ENCODE data around the gene KRT80. TPM values are rescaled to one million over a fixed set of nuclear protein-coding genes. Genes with fewer than 3 reads are reported as not detected.

Gene KRT80
- total and polyA plus RNA-seq, 10 donors, result 0.03 to 0.37 (median 0.17) TPM; not detected in 7

DNA sequence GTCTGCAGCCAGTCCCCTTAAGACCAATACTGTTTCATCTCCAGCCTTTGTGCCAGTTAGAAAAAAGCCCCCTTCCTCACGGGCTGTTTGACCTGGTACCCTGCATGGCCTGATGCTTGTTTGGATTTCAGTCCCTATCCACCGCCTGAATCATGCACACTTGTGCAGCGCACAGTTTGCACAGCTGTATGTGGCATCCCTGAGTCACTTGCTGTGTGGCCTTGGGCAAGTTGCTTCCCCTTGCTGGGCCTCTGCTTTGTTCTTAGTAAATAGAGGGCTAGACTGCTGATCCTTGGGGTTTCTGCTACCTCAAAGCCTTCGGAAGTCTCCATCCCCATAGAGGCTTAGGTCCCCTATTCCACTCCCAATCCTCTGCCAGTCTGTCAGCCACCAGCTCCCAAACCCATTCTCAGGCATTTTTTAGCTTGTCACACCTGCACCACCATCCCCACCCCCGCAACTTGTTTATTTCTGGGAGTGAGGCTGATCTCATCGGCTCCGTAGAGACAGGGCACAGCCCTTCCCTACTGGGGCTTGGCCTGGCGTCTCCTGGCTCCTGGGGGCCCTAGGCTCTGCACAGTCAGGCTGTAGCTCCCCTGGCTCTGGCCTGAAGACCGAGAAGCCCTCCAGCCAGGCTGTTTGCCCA, 8.8 kb downstream of the KRT80 start:
- no peaks in the 10 kb centered on the region for H3K27me3 ChIP-seq (replicated peaks in 1 of 7)
- no peaks in the 10 kb centered on the region for H3K9me3 ChIP-seq
- no peak for TF ChIP-seq POLR2AphosphoS5 (IDR thresholded peaks at IDR 0.05)
- TF ChIP-seq POLR2A (IDR thresholded peaks at IDR 0.05), result no peak
- TF ChIP-seq, protein P1, sequence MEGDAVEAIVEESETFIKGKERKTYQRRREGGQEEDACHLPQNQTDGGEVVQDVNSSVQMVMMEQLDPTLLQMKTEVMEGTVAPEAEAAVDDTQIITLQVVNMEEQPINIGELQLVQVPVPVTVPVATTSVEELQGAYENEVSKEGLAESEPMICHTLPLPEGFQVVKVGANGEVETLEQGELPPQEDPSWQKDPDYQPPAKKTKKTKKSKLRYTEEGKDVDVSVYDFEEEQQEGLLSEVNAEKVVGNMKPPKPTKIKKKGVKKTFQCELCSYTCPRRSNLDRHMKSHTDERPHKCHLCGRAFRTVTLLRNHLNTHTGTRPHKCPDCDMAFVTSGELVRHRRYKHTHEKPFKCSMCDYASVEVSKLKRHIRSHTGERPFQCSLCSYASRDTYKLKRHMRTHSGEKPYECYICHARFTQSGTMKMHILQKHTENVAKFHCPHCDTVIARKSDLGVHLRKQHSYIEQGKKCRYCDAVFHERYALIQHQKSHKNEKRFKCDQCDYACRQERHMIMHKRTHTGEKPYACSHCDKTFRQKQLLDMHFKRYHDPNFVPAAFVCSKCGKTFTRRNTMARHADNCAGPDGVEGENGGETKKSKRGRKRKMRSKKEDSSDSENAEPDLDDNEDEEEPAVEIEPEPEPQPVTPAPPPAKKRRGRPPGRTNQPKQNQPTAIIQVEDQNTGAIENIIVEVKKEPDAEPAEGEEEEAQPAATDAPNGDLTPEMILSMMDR (IDR thresholded peaks at IDR 0.05 in 8 of 11, conservative IDR thresholded peaks at IDR 0.05 in 3 of 11), result no peak
- H3K4me1 ChIP-seq, result peaks cover 0 to 67% (median 14%) of the 10 kb centered on the region in 6 donors
- 83 to 95% (median 88%) methylated on average over 8 to 9 of the region's 9 CpGs for whole genome bisulfite sequencing, 5 donors
- H3K4me3 ChIP-seq, result no peak overlapping the region
- intact Hi-C loops (cut with DNase I; ENCODE audit: low total_unique reads), result no loop called here
- DNase-seq, result no peak
- H3K27ac ChIP-seq, result no peak overlapping the region
- H3K36me3 ChIP-seq, result no peaks in the 10 kb centered on the region

- H3K4me1 ChIP-seq, result peaks cover 0 to 61% (median 14%) of the 10 kb centered on the region in 6 donors
- no peak overlapping the region for H3K27ac ChIP-seq
- H3K27me3 ChIP-seq (replicated peaks in 1 of 7), result no peaks in the 10 kb centered on the region
- DNase-seq, result no peak
- H3K9me3 ChIP-seq, result no peaks in the 10 kb centered on the region
- no peaks in the 10 kb centered on the region for H3K36me3 ChIP-seq
- TF ChIP-seq, protein P1 (IDR thresholded peaks at IDR 0.05 in 8 of 11, conservative IDR thresholded peaks at IDR 0.05 in 3 of 11), result no peak
- TF ChIP-seq POLR2A (IDR thresholded peaks at IDR 0.05) (no peak), POLR2AphosphoS5 (IDR thresholded peaks at IDR 0.05) (no peak)
- 50 to 67% (median 58%) methylated on average over 5 of the region's 5 CpGs for WGBS, 5 donors
- no peak overlapping the region for H3K4me3 ChIP-seq
- intact Hi-C loops (cut with DNase I; ENCODE audit: low total_unique reads), result no loop called here
Observed at GRCh38 chr12:52182384-52182783, 9.4 kb downstream of the KRT80 start.

DNA sequence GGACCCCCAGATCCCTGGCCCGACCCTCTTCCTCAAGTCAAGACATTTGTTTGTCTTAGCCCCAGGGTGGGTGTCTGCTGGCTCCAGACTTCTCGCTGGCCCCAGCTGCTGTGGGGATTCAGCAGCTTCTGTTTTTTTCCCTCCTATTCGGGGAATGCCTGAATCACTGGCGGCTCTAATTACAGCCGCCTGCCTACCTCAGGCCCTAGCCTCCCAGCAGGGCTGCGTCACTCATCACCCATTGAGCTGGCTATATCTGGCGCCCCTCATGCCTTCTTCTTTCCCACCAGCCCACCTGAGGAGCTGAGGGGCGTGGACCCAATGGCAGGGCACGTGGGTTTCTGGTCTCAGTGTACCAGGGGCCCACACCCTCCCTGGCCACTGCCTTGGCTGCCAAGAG, 10.1 kb downstream of the KRT80 start:
- intact Hi-C loops (cut with DNase I; ENCODE audit: low total_unique reads), result no loop called here
- Histone ChIP-seq H3K4me3 (no peak overlapping the region), H3K36me3 (no peaks in the 10 kb centered on the region), H3K27ac (no peak overlapping the region), H3K27me3 (replicated peaks in 1 of 7) (no peaks in the 10 kb centered on the region), H3K9me3 (no peaks in the 10 kb centered on the region), H3K4me1 (peaks cover 0 to 55% (median 14%) of the 10 kb centered on the region in 6 donors)
- no peak for DNase-seq
- TF ChIP-seq POLR2A (IDR thresholded peaks at IDR 0.05) (no peak), POLR2AphosphoS5 (IDR thresholded peaks at IDR 0.05) (no peak)
- TF ChIP-seq, protein P1 (IDR thresholded peaks at IDR 0.05 in 8 of 11, conservative IDR thresholded peaks at IDR 0.05 in 3 of 11), result no peak
- 74 to 88% (median 82%) methylated on average over 9 of the region's 9 CpGs for WGBS, 5 donors

GRCh38 chr12:52180971-52181628, 10.7 kb downstream of the KRT80 start:
- Histone ChIP-seq H3K27me3 (replicated peaks in 1 of 7) (no peaks in the 10 kb centered on the region), H3K36me3 (no peaks in the 10 kb centered on the region), H3K9me3 (no peaks in the 10 kb centered on the region), H3K4me1 (peaks cover 0 to 50% (median 12%) of the 10 kb centered on the region in 6 donors), H3K4me3 (no peak overlapping the region), H3K27ac (no peak overlapping the region)
- 71 to 83% (median 78%) methylated on average over 6 of the region's 6 CpGs for WGBS, 5 donors
- TF ChIP-seq, protein P1 (IDR thresholded peaks at IDR 0.05 in 8 of 11, conservative IDR thresholded peaks at IDR 0.05 in 3 of 11), result no peak
- TF ChIP-seq POLR2A (IDR thresholded peaks at IDR 0.05) (no peak), POLR2AphosphoS5 (IDR thresholded peaks at IDR 0.05) (no peak)
- no peak for DNase-seq
- intact Hi-C loops (cut with DNase I; ENCODE audit: low total_unique reads), result no loop called here

All from spleen (tissue), 11 donors.